Measurements from ENCODE around the gene C17orf114.

The C17orf114 gene

DNA sequence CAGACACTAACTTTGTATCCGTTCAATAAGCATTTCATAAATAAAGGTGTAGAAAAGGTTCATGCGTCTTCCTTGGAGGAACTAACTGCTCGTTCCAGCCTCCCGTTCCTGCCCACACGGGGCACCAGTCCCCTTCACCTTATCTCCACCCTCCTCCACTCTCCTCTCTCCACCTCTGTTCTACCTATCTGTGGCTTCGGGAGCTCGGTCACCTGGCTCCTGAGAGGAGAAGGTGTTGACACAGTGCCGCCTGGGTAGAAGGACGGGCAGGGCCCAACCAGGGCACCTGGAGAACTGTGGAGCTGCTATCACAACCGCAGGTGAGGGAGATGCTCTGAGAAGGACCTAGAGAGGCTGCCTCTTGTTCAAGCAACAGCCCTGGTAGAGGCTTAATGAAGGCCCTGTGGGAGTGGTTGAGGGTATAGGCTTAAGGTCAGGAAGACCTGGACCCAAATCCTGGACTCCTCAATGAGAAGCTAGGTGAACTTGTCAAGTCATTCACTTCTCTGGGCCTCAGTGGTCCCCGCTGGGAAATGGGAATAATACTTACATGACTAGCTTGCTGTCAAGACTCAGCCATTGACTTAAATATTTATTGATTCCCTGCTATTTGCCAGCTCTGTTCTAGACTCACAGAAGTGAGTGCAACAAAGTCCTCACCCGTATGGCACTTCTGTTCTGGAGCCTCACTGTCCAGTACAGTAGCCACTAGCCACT, 21.4 kb upstream of the C17orf114 start:
- no peaks in the 10 kb centered on the region for H3K9me3 ChIP-seq (ENCODE audit: control insufficient read depth in 4 of 4, low read length in 3 of 4)
- H3K4me3 ChIP-seq (ENCODE audit: low read depth in 1 of 3, low read length in 3 of 3) = no peak overlapping the region
- no peak overlapping the region for H3K27ac ChIP-seq (ENCODE audit: low read depth in 1 of 2, low read length in 2 of 2)
- 86% methylated on average over 12 of the region's 12 CpGs for WGBS
- H3K36me3 ChIP-seq (ENCODE audit: control insufficient read depth in 4 of 4, insufficient read depth in 3 of 4, low read depth in 1 of 4, low read length in 3 of 4) = peaks cover 0 to 24% (median 4%) of the 10 kb centered on the region in 4 donors
- H3K9ac ChIP-seq (ENCODE audit: low read depth in 1 of 2, low read length in 2 of 2) = no peak overlapping the region
- no peak for TF ChIP-seq FOXA2 (IDR thresholded peaks at IDR 0.05)
- TF ChIP-seq JUND (IDR thresholded peaks at IDR 0.05) = no peak
- TF ChIP-seq, protein P1, sequence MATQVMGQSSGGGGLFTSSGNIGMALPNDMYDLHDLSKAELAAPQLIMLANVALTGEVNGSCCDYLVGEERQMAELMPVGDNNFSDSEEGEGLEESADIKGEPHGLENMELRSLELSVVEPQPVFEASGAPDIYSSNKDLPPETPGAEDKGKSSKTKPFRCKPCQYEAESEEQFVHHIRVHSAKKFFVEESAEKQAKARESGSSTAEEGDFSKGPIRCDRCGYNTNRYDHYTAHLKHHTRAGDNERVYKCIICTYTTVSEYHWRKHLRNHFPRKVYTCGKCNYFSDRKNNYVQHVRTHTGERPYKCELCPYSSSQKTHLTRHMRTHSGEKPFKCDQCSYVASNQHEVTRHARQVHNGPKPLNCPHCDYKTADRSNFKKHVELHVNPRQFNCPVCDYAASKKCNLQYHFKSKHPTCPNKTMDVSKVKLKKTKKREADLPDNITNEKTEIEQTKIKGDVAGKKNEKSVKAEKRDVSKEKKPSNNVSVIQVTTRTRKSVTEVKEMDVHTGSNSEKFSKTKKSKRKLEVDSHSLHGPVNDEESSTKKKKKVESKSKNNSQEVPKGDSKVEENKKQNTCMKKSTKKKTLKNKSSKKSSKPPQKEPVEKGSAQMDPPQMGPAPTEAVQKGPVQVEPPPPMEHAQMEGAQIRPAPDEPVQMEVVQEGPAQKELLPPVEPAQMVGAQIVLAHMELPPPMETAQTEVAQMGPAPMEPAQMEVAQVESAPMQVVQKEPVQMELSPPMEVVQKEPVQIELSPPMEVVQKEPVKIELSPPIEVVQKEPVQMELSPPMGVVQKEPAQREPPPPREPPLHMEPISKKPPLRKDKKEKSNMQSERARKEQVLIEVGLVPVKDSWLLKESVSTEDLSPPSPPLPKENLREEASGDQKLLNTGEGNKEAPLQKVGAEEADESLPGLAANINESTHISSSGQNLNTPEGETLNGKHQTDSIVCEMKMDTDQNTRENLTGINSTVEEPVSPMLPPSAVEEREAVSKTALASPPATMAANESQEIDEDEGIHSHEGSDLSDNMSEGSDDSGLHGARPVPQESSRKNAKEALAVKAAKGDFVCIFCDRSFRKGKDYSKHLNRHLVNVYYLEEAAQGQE (IDR thresholded peaks at IDR 0.05) = no peak
- TF ChIP-seq, protein P2, sequence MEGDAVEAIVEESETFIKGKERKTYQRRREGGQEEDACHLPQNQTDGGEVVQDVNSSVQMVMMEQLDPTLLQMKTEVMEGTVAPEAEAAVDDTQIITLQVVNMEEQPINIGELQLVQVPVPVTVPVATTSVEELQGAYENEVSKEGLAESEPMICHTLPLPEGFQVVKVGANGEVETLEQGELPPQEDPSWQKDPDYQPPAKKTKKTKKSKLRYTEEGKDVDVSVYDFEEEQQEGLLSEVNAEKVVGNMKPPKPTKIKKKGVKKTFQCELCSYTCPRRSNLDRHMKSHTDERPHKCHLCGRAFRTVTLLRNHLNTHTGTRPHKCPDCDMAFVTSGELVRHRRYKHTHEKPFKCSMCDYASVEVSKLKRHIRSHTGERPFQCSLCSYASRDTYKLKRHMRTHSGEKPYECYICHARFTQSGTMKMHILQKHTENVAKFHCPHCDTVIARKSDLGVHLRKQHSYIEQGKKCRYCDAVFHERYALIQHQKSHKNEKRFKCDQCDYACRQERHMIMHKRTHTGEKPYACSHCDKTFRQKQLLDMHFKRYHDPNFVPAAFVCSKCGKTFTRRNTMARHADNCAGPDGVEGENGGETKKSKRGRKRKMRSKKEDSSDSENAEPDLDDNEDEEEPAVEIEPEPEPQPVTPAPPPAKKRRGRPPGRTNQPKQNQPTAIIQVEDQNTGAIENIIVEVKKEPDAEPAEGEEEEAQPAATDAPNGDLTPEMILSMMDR (IDR thresholded peaks at IDR 0.05; ENCODE audit: low read depth, low read length, missing input control) = no peak
- TF ChIP-seq RXRA (IDR thresholded peaks at IDR 0.05) = no peak
- TF ChIP-seq NR2F2 (IDR thresholded peaks at IDR 0.05) = no peak
- no peak for TF ChIP-seq SP1 (IDR thresholded peaks at IDR 0.05)
- no peak for TF ChIP-seq TAF1 (conservative IDR thresholded peaks at IDR 0.05)
- no peak for TF ChIP-seq HNF4A (conservative IDR thresholded peaks at IDR 0.05)
- no peak for TF ChIP-seq RAD21 (IDR thresholded peaks at IDR 0.05)
- TF ChIP-seq, protein P3, sequence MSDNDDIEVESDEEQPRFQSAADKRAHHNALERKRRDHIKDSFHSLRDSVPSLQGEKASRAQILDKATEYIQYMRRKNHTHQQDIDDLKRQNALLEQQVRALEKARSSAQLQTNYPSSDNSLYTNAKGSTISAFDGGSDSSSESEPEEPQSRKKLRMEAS (IDR thresholded peaks at IDR 0.05) = no peak
- TF ChIP-seq, protein P4, sequence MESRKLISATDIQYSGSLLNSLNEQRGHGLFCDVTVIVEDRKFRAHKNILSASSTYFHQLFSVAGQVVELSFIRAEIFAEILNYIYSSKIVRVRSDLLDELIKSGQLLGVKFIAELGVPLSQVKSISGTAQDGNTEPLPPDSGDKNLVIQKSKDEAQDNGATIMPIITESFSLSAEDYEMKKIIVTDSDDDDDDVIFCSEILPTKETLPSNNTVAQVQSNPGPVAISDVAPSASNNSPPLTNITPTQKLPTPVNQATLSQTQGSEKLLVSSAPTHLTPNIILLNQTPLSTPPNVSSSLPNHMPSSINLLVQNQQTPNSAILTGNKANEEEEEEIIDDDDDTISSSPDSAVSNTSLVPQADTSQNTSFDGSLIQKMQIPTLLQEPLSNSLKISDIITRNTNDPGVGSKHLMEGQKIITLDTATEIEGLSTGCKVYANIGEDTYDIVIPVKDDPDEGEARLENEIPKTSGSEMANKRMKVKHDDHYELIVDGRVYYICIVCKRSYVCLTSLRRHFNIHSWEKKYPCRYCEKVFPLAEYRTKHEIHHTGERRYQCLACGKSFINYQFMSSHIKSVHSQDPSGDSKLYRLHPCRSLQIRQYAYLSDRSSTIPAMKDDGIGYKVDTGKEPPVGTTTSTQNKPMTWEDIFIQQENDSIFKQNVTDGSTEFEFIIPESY (IDR thresholded peaks at IDR 0.05) = no peak
- no peak for TF ChIP-seq HNF4G (IDR thresholded peaks at IDR 0.05)
- TF ChIP-seq FOXA1 (IDR thresholded peaks at IDR 0.05) = no peak
- TF ChIP-seq EGR1 (IDR thresholded peaks at IDR 0.05; ENCODE audit: low read depth in 2 of 2) = no peak
- TF ChIP-seq, protein P5, sequence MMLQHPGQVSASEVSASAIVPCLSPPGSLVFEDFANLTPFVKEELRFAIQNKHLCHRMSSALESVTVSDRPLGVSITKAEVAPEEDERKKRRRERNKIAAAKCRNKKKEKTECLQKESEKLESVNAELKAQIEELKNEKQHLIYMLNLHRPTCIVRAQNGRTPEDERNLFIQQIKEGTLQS (IDR thresholded peaks at IDR 0.05) = no peak
- TF ChIP-seq YY1 (IDR thresholded peaks at IDR 0.05) = no peak
- TF ChIP-seq GABPA (IDR thresholded peaks at IDR 0.05 in 1 of 2, conservative IDR thresholded peaks at IDR 0.05 in 1 of 2) = no peak
- H3K27me3 ChIP-seq (ENCODE audit: control insufficient read depth in 4 of 4, insufficient read depth in 4 of 4, low read length in 3 of 4) = no peaks in the 10 kb centered on the region
- H3K4me1 ChIP-seq (ENCODE audit: control insufficient read depth in 4 of 4, insufficient read depth in 4 of 4, low read length in 3 of 4) = peaks cover 0 to 1% (median 0%) of the 10 kb centered on the region in 4 donors
- no peak for DNase-seq (ENCODE audit: low spot score)
